Spleen (tissue), 7 donors: ENCODE measurements around the gene ATG14.

Experiments
- CTCF ChIP-seq, 11 experiments: fragments of 200-600 bp in 7 of 11; fragments of 450-650 bp in 4 of 11; sonication (generic) in 4 of 11; IDR thresholded peaks in 8 of 11; conservative IDR thresholded peaks in 3 of 11; 1 replicate in 7 of 11; 2 replicates in 4 of 11; pipeline versions ENCODE4 v1.4.0 to v1.8.0; 2016 to 2021; ENCODE audit warnings: antibody characterized with exemption in 11 of 11, inconsistent platforms in 4 of 11, mild to moderate bottlenecking in 1 of 11
- POLR2AphosphoS5 ChIP-seq, 3 donors: sonication (generic); formaldehyde crosslinking; IDR thresholded peaks; one replicate each; pipeline ENCODE4 v1.5.1; 2017; ENCODE audit warnings: antibody characterized with exemption in 3 of 3
- donor health status: DM: no; HTN: no; CAD: no; lungs with moderate emphysema.
- donor health status: DM: no; HTN: no; CAD: no.
- donor health status: DM: no; HTN: no; CAD: no.

- TF ChIP-seq CTCF (IDR thresholded peaks at IDR 0.05 in 8 of 11, conservative IDR thresholded peaks at IDR 0.05 in 3 of 11): no peak
- TF ChIP-seq POLR2AphosphoS5 (IDR thresholded peaks at IDR 0.05): no peak
These were observed 74.9 kb downstream of the ATG14 start for GRCh38 chr14:55336691-55337090.
